Activated naive CD4-positive, alpha-beta T cell treated with anti-CD3 and anti-CD28 coated beads, Interleukin-2, amount 50 U/mL, for 16 hours (primary cell): ENCODE results near the gene SMYD3.

Experiments used
- DNase-seq: peaks from one replicate; pipeline ENCODE4 v3.0.0-alpha.2; 2020

SMYD3 gene

DNA sequence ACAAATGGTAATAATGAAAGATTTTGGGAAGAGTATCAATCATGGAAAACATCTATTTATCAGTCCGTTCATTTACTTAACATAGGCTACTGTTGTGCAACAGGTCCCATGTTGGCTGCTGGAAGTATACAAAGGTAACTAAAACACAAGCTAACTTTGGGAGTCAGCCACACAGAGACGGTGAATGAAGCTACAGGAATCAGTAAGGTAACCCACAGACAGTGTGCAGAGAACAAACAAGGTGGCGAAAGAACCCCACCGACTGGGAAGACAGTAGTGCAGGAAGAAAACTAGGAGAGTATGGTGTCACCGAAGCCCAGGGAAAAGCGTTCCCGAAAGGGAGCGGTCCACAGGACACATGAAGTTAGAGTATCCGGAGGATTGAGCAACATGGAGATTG is 342.3 kb downstream of the SMYD3 start:
- DNase-seq = no peak

DNA sequence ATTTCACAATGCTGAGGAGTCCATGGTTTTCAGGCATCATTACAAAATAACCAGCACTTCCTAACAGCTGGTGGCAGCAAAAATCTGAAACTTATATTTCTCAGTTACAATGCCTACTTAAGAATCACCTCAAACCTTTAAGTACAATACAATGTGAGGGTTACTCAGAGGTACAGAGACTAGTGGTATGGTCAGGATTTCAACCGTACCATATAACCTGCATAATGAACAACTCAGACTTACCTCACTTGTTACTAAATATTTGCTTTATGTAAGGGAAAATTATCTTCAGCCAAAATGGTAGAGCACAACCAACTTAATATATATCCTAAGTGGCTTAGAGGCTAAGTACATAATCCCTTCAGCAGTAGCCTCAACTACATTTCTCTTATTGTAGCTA is 344.5 kb downstream of the SMYD3 start:
- no peak for DNase-seq

DNA sequence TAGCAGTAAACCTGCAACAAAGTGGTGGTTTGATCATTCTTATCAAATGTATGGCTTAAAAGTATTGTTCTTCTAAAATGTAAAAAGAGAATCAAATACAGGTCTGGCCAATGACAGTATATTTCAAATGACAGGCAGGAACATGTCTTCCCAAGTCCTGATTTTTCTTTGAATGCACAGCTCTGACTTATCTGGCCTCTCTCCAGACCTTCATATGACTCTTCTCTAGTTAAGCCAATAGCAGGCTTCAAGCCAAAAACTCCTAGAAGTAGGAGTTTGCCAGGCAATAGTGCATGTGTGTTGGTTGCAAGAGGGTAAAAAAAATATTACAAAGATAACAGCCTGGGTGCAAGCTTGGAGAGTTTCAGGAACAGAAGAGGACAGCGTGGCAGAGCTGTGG is 345.5 kb downstream of the SMYD3 start:
- no peak for DNase-seq

DNA sequence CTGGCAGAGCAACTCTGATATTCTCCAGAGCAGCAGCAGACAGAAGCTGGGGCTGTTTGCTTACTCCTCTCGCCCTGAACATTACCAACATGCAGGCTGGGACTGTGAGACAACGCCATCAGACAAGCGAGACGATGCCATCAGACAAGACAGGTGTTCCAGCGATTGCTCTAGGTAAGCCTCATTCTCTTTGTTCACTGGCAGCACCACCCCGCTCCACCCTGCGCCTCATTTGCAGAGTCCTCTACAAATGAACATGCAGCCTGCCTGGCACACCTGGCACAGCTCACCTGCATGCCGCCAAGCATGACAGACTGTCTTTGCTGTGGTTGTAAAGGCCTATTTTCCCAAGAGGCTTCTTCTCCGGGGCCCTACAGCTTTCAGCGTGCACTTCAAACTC is 346.2 kb downstream of the SMYD3 start:
- DNase-seq = no peak

DNA sequence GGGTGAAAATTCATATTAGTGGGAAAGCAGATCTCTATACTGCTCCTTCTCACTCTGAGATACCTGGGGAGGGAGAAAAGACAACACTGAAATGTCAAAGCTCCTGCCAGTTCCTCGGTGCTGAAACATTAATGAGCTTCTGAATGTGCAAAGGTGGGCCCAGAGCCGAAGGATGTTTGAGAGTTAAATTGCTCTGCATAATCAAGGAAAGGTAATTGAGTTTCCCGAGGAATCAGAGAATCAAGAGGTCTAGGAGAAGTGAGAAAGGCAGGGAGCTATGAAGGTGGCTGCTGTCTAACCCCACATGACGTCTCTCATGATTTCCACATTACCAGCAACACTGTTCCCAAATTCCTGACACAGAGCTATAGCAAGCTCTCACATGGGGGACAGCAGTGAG is 346.7 kb downstream of the SMYD3 start:
- DNase-seq = no peak

DNA sequence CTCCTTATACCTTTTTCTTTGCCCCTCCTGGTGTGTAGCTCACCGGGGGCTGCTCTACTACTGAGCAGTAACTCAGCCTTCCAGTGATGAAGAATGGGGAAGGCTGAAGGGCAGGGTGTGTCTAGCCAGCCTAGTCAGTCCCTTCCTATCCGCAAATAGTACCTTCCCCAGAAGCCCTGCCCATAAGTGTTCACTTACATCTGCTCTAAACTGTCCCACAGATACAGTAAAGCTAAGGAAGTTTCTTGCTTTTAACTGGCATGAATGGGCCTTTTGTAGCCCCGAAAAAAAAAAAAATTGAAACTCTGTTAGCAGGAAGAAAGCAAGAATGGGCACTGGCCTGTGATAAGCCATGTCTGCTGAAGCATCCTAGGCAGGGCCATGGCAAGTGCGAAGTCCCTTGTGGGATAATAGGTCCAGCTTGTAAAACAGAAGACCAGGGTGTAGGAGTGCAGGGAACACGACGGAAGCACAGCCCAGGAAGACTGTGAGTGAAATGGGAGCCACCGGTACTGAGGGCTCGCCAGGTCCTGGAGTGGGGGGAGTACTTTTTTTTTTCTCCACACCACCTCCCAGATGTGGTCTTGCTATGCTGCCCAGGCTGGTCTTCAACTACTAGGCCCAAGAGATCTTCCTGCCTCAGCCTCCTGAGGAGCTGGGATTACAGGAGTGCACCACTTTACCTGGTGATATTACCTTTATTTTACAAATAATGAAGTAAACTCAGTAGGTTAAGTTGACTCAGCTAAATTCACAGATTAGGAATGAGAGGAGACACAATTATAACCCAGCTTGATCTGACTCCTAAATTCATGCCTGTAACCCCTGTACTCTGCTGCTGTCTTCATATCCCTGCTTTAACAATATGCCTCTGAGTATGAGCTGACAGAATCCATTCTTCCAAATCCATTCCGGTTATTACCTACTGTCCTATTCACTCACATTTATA is 347.5 kb downstream of the SMYD3 start:
- no peak for DNase-seq

DNA sequence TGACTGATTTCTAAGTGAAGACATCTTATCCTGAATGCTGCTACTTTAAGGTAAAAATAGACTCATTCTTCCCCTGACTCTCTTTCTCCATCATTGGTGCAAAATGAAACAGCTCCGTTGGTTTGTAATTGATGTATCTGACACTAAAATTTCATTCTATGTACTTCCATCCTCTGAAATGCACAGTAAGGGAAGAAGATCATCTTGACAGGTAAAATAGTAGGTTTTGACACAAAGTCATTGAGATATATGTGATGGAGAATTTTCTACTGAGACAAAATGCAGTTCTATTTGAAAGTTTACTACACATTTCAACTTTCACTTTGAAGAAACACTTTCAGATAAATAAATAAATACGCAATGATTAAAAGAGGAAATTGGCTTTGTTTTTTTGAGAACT is 348.9 kb downstream of the SMYD3 start:
- no peak for DNase-seq

DNA sequence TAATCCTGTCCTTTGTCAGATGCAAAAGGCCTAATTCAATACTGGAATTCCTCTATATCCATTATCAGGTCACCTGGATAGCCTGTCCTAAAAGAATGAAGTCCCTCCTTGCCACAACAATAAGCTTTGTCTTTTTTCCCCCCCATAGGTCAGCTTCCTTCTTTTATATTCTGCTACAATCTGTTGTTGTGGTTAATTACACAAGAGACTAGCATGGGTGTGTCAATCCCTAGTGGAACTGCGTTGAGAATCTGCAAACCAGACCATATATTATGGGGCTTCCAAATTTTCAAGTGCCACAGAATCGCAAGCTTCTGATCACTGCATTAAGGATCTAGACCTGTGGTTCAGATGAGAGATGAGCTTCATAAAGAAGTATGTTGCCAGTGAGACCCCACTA is 349.6 kb downstream of the SMYD3 start:
- no peak for DNase-seq

DNA sequence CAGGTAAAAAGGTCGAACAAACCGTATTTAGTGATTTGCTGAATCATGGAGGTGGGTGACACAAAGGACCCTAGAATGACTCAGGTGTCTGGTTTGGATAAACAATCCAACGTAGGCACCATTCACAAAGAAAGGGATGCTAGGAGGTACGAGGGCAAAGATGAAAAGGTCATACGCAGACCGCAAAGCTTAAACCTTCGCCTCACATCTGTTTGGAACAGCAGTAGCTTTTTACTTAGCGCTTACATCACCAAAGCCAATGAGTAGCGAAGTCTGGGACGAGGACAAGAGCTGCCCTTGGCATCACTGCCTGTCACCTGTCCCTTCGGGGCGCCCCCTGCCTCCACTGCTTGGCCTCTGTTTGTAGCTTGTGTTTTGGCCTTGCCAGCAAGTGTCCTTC is 350.2 kb downstream of the SMYD3 start:
- DNase-seq = no peak

DNA sequence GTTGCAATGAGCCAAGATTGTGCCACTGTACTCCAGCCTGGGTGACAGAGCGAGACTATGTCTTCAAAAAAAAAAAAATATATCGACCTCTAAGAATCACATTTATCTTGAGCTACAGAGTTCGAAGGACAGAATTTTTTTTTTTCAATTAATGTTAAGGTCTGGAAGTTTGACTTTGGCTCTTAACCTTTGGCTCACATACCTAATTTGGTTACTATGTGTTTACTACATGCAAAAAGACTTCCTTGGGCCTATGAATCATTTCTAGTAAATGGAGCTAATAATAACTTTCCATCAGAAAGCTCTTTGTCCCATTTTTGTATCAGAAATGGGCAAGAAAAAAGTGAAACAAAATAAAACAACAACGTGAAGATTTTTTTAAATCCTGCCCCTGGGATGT is 351.2 kb downstream of the SMYD3 start:
- DNase-seq = no peak

DNA sequence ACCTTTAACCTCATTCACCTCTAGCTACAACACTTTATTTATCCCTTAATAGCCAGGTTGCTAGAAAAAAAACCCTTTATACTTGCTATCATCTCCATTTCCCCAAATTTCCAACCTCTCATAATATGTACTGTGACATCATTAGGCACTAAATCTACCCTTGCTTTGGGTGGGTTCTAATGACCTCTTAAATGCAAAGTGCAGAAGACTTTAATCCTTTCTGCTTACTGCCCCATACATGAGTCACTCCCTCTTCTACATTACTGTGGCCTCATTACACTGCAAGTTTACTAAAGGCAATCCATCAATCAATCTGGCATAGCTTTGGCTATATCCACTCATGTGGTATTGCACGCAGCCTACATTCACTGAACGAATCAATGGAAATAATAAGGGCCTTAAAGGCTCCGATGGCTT is 353.3 kb downstream of the SMYD3 start:
- no peak for DNase-seq

DNA sequence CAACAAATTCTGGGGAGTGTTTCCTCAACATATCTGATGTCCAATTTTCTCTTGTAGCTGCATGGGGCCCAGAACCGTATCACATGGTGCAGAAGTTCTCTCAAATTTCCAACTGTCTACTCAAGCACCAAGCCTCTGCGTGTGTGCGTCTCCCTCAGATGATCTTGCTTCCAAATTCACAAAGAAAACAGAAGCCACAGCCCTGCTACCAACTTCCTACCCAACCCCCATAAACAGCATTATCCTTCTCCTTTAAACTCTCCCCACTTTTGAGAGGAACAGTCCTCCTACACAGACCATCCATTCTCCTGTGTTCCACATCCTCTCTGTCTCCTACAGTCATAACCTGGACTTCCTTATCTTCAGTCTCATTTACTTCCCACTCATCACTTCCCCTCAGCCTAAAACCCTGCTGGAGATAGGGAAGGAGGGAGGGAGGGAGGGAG is 354.1 kb downstream of the SMYD3 start:
- no peak for DNase-seq

DNA sequence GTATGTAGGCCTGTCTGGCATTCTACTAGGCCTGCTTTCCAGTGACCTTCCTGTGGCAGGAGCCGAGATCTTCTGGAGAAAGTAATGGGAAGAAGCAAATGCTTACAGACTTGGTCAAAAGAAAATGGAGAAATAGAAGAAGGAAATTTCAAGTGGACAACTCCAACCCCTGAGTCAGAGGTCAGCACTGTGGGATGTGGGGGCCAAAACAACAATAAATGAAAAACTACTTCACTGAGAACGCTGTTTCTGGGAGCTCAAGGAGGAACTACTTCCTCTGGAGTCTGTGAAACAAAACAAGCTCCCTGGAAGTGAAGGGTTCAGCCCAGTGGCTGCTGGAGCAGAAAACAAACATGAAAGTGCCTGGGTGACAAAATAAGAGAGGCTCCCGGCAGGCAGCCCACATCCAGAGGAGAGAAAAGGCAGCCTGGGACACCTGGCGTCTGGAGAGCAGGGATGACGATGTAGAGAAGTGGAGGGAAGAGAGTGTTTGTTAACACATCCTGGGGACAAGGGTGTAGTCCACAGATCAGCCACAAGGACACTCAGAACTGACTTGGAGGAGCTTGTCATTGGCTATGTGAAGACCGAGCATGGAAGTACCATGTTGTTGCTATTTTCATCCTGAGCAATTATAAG is 355.2 kb downstream of the SMYD3 start:
- no peak for DNase-seq

DNA sequence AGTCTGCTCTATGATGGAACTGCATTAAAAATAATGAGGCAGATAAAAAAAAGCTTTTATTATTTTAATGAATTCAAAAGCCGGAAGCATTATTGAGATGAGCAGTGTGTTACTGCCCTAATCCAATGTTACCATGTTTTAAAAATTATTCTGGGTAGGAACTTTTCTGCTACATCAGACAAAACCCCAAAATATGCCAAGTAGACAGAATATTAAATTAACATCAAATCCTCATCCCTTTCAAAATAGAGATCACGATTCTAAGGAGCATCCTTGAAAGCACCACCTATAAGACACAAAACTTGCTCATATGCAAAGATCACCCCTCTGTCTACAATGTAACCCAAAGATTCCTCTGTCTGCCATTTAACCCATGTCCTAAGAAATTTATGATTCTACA is 357.5 kb downstream of the SMYD3 start:
- DNase-seq = no peak

DNA sequence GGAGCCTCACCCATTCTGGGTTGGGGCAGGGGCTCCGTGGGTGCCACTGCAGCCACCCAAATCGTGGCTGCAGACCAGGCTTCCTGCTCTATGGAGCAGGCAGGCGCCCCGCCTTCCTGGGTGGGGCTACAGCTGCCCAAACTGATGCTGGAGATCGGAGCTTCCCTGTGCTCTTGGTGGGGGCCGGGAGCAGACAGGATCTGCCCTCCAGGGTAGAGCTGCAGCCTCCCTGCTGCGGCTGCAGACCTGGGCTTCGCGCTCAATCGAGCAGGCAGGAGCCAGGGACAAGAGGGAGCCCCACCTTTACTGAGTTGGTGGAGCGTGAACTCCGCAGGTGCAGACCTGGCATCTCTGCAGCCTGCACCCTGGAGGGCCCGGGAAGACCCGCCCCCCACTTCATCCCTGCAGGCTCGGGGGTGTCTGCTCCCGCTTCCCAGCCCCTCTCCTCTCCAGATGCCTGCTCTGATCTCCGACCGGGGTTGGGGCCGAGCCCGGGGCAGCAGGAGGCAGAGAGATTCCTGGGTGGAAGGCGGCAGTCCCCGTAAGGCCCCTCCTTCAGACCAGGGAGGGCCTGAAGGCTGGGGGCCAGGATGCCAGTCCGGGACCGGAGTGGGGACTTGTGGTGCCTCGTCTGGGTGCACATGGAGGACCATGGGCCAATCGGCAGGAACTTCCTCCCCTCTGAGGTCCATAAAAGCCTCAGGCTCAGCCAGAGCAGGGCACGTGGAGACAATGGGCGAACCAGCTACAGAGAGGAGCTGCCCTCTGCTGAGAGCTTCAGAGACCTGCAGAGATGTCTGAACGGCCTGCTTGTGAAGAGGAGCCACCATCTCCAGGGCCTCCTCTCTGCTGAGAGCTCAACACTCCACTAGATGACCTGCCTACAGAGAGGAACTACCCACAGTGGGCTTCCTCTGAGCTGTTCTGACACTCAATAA is 359.3 kb downstream of the SMYD3 start:
- no peak for DNase-seq

DNA sequence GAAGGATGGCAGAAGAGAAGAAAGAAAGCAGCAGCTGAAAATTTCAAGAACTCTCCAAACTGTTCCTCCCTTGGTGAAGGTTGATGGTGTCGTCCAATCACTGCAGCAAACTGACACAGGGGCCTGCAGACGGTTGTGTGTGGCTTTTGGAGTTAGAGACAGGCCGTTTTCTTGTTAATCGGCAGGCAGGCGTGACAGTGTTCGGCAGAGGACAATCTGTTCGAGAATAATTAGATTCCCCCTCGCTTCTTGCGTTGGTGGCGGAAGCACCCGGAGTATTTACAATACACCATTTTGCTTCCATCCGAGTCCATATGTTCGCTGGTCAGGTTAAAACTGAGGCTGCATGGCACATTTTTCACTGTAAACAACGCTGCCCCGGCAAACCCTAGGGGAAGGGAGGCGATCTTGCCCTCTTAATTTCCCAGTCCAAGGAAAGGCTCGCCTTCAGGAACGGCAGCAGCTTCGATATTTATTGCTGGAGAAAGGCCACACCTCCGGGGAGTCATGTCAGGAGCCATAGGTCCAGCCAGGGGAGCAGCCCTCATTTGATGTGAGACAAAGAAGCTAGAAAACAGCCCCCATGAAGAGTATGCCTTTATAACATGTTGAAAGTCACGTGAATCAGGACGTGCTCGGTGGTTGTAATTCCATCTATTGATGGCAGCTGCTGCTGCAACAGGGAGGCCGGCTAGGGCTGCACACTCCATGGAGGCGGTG is 360.1 kb downstream of the SMYD3 start:
- no peak for DNase-seq

DNA sequence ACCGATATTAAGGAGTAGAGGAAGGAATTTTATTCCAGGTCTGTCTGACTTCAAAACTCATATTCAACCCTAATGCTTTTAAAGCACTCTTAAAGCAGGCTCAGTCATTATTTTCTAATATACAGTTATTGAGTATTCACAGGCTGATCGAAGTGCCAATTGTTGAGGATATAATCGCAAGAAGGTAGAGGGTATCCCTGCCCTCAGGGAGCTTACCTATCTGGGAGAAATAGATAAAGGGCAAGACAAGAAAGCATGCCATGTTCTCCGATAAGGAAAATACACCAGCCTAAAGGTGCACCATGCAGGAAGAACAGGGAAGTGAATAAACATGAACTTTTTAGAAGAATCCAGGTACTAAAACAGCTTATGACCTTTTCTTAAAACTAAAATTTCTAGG is 361.2 kb downstream of the SMYD3 start:
- no peak for DNase-seq

DNA sequence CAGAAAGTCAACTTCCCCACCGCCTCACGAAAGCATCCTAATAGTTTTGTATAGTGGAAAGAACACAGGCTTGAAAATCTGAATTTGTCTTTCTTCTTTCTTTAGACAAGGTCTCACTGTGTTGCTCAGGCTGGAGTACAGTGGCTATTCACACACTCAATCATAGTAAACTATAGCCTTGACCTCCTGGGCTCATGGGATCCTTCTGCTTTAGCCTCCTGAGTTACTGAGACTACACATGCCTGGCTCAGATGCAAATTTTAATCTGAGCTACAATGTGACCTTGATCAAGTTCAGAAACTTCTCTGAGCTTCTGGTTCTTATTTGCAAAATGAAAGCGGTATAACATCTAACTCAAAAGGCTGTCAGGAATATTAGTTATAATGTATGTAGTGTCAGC is 362.1 kb downstream of the SMYD3 start:
- no peak for DNase-seq

DNA sequence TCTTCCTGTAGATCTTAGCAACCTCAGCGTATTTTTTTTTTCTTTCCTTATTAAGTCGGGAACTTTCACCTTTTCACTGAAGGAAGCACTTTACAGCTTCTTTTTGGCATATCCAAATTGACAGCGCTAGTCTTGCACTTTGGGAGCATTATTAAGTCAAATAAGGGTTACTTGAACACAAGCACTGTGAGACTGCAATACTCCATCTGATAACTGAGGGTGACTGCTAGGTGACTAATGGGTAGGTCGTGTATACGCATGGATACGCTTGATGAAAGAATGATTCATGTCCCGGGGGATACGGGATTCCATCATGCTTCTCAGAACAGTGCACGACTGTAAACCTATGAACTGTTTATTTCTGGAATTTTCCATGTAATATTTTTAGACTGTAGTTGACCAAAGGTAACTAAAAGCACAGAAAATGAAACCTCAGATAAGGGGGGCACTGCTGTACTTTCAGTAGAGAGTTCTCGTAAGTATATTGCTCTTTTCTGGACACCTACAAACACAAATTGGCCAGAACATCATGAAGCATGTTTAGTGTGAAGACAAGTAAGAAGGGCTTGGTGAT is 364.7 kb downstream of the SMYD3 start:
- no peak for DNase-seq

DNA sequence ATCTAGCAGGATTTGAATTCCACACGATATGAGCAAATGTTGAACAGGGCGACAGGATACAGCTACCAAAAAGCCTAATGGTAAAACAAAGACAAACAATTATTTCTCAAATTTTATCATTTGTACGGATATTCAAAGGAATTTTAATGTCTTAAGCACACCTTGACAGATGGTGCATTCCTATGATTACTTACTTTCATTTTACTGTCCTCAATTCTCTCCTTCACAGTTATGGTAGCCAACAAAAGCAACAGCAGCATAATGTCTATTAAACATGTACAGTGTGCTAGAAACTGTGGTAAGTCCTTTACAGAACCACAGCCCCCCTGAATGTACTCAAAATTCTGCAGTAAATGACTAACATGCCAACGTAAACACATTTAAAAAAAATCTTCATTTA is 365.8 kb downstream of the SMYD3 start:
- DNase-seq = no peak

DNA sequence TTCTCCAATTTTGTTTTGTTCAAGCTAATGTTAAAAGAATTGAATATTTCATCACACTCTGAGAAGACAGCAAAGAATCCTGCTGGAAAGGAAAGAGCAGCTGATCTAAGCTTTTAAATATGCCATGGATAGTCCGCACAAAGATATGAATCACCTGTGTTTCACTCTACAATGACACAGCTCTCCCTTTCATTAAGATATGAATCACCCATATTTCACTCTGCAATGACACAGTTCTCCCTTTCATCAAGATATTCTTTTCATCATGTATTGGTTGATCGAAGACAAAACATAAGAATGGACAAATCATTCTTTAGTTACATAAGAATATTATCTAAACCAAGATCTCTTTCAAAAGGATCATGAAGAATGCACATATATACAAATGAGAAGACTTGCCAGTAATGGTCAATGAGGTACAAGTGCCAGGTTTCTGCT is 367.3 kb downstream of the SMYD3 start:
- DNase-seq = no peak

DNA sequence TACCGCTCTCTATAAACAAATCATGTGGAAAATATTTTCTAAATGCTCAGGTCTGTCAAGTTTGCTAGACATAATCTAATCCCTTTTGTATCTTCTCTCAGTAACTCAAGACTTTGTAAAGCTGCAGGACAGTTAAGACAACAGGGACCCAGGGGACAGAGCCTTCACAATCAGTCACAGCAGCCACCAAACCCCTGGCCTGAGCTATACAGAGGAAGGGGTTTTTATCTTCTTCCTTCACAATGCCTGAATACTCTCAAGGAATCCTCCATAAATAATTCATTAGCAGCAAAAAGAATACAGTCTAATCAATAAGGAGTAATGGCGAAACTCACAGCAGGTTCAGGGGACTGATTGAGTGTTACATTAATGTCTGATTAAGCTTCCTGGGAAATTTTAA is 368.3 kb downstream of the SMYD3 start:
- DNase-seq = no peak
